Measurements from ENCODE around the gene RBBP5.
"Not testable (repeated sequence)": the region's sequence is repeated elsewhere in the genome, so short reads cannot be mapped to it uniquely, and the experiment has no call there.

The RBBP5 gene

DNA sequence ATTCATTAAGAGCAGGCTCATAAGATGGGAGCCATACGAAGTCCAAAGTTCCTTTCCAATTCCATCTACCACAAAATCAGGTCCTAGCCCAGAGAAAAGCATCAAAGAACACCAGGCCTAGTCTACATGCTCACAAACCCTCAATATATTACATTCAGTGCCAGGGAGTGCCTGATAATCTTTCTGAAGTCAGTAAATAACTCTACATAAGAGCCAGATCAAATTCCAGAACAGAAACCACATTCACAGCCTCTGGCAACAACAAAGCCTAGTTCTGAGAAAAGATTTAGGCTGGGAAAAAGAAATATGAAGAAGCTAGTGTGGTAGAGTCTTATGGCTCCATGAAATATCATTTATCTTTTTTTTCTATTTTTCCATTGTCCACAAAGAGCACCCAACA lies 40.5 kb upstream of the RBBP5 start:
- H3K27ac ChIP-seq: no peak overlapping the region
- H3K27me3 ChIP-seq (replicated peaks): no peaks in the 10 kb centered on the region
- no peak for DNase-seq
- in situ Hi-C loops (cut with HindIII; ENCODE audit: low pct_ligation_motif_present, low sequenced_read_pairs): no loop called here
- peaks cover 28% of the 10 kb centered on the region for H3K36me3 ChIP-seq (replicated peaks)
- TF ChIP-seq, protein P1, sequence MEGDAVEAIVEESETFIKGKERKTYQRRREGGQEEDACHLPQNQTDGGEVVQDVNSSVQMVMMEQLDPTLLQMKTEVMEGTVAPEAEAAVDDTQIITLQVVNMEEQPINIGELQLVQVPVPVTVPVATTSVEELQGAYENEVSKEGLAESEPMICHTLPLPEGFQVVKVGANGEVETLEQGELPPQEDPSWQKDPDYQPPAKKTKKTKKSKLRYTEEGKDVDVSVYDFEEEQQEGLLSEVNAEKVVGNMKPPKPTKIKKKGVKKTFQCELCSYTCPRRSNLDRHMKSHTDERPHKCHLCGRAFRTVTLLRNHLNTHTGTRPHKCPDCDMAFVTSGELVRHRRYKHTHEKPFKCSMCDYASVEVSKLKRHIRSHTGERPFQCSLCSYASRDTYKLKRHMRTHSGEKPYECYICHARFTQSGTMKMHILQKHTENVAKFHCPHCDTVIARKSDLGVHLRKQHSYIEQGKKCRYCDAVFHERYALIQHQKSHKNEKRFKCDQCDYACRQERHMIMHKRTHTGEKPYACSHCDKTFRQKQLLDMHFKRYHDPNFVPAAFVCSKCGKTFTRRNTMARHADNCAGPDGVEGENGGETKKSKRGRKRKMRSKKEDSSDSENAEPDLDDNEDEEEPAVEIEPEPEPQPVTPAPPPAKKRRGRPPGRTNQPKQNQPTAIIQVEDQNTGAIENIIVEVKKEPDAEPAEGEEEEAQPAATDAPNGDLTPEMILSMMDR (IDR thresholded peaks at IDR 0.05; ENCODE audit: low read depth, low read length, missing control alignments): no peak
- no peak overlapping the region for H3K4me3 ChIP-seq (ENCODE audit: low read depth, low read length)

DNA sequence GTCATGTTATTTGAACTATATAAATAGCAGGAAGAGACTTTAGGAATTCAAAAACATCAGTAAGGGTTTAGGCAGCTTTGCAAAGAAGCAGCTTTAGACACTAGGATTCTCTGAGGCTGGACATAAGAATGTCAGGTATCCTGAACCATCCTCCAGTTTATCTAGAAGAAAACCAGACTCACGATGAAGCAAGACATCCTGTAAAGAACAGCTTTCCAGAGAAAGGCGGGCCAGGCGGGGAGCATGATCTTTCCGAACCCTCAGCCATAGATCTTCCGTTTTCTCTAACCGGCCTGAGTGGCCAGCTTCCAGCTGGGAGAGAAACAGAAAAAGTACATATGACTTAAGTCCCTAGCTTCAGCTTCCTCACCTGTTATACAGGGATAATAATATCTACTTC lies 39.3 kb upstream of the RBBP5 start:
- peaks cover 40% of the 10 kb centered on the region for H3K36me3 ChIP-seq (replicated peaks)
- in situ Hi-C loops (cut with HindIII; ENCODE audit: low pct_ligation_motif_present, low sequenced_read_pairs): no loop called here
- TF ChIP-seq, protein P1 (IDR thresholded peaks at IDR 0.05; ENCODE audit: low read depth, low read length, missing control alignments): no peak
- no peak overlapping the region for H3K27ac ChIP-seq
- no peak for DNase-seq
- H3K4me3 ChIP-seq (ENCODE audit: low read depth, low read length): no peak overlapping the region
- no peaks in the 10 kb centered on the region for H3K27me3 ChIP-seq (replicated peaks)

GRCh38 chr1:205158048-205158616 lies 36.4 kb upstream of the RBBP5 start:
- H3K36me3 ChIP-seq (replicated peaks): peaks cover 42% of the 10 kb centered on the region
- no peak overlapping the region for H3K27ac ChIP-seq

GRCh38 chr1:205155665-205156377 lies 34.0 kb upstream of the RBBP5 start:
- H3K27ac ChIP-seq; in situ Hi-C loops (cut with HindIII; ENCODE audit: low pct_ligation_motif_present, low sequenced_read_pairs); DNase-seq; H3K4me3 ChIP-seq (ENCODE audit: low read depth, low read length); H3K27me3 ChIP-seq (replicated peaks): not testable (repeated sequence)
- peaks cover 35% of the 10 kb centered on the region for H3K36me3 ChIP-seq (replicated peaks)

More at GRCh38 chr1:205158048-205158616, 36.4 kb upstream of the RBBP5 start:
- no peak overlapping the region for H3K4me3 ChIP-seq (ENCODE audit: low read depth, low read length)
- in situ Hi-C loops (cut with HindIII; ENCODE audit: low pct_ligation_motif_present, low sequenced_read_pairs): no loop called here
- TF ChIP-seq, protein P1 (IDR thresholded peaks at IDR 0.05; ENCODE audit: low read depth, low read length, missing control alignments): no peak
- no peaks in the 10 kb centered on the region for H3K27me3 ChIP-seq (replicated peaks)
- DNase-seq: no peak

- DNase-seq: no peak
- TF ChIP-seq, protein P1 (IDR thresholded peaks at IDR 0.05; ENCODE audit: low read depth, low read length, missing control alignments): no peak
- in situ Hi-C loops (cut with HindIII; ENCODE audit: low pct_ligation_motif_present, low sequenced_read_pairs): no loop called here
Measured at GRCh38 chr1:205152505-205152904, 30.7 kb upstream of the RBBP5 start.

GRCh38 chr1:205150651-205151428 lies 29.1 kb upstream of the RBBP5 start:
- TF ChIP-seq, protein P1 (IDR thresholded peaks at IDR 0.05; ENCODE audit: low read depth, low read length, missing control alignments): no peak
- no peak for DNase-seq
- in situ Hi-C loops (cut with HindIII; ENCODE audit: low pct_ligation_motif_present, low sequenced_read_pairs): no loop called here
- no peak overlapping the region for H3K27ac ChIP-seq
- no peak overlapping the region for H3K4me3 ChIP-seq (ENCODE audit: low read depth, low read length)
- peaks cover 5% of the 10 kb centered on the region for H3K36me3 ChIP-seq (replicated peaks)
- H3K27me3 ChIP-seq (replicated peaks): no peaks in the 10 kb centered on the region

More at GRCh38 chr1:205152505-205152904, 30.7 kb upstream of the RBBP5 start:
- H3K36me3 ChIP-seq (replicated peaks): peaks cover 19% of the 10 kb centered on the region
- H3K27ac ChIP-seq: no peak overlapping the region
- H3K27me3 ChIP-seq (replicated peaks): no peaks in the 10 kb centered on the region
- H3K4me3 ChIP-seq (ENCODE audit: low read depth, low read length): no peak overlapping the region

Data from brain microvascular endothelial cell (primary cell).